Left ventricle myocardium superior (tissue), 1 donor: ENCODE data around the gene HMX2. TPM values are rescaled to one million over a fixed set of nuclear protein-coding genes. Genes with fewer than 3 reads are reported as not detected.

Experiments
- ATAC-seq: fragments of 200-7000 bp; cut with Tn5 transposase; one replicate; pipeline ENCODE4 v1.9.1; 2020; ENCODE audit warnings: mild to moderate bottlenecking, moderate library complexity
- DNase-seq: peaks from one replicate; pipeline ENCODE4 v3.0.0-alpha.2; 2020
- intact Hi-C: fragments of 100-400 bp; cut with micrococcal nuclease; formaldehyde crosslinking; loops from one replicate; pipeline ENCODE4 v1.11.0; 2022
- long read RNA-seq: library from polyadenylated mRNA; unstranded; transcript quantifications from one replicate; pipeline ENCODE4 v2.0.0, GENCODE V29; 2021
- total RNA-seq: library from RNA; stranded (reverse); fragmentation: NEBNext Ultra II Directional; extraction: Animal tissue kit (Norgen Biotek cat#: 25700); gene quantifications from one replicate; pipeline ENCODE4 v1.2.1, GENCODE V29; 2021
- donor health status: DM: no; HTN: yes; CAD: no; lungs with severe emphysema.

The HMX2 gene
- total RNA-seq: not detected
- long read RNA-seq: 0 reads

- no peak for ATAC-seq
- DNase-seq: no peak
- intact Hi-C loops: no loop called here
Measured at GRCh38 chr10:123147635-123148413, at the start of gene HMX2. TSS of gene HMX2 (plus strand) at chr10:123148136. CDS start at chr10:123148379, 243 bp downstream.

DNA sequence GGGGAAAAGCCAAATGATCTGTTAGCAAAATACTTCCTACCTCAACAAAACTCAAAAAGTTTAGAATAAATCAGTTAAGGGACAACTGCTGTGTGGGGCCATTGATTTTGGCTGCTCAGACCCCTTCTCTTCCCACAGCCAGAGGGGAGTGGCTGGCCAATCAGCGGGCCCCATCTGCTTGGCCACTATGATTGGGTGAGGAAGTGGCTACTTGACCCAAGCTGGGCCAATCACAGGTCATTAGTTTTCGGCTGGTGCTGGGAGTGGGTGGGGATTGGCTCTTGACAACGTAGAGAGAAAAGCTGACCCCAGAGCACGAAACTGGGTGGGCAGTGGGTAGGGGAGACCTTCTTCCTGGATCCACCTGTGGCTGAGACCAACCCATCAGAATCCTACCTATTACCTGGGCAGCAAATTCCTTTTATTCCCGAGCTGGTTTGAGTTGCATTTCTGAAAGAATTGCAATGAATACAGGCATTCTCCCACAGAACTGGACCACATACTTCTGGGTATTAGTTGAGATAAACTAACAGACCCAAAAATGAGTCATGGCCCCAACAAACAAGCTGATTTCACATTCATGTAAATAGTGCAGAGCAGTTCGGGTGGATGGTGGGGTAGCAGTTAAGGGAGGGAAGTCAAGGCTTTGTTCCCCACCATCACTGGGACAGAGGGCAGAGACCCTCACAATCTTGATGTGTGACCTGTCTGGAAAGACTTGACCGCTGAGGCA, 47.7 kb upstream of the HMX2 start:
- DNase-seq: no peak
- ATAC-seq: no peak
- intact Hi-C loops: no loop called here

DNA sequence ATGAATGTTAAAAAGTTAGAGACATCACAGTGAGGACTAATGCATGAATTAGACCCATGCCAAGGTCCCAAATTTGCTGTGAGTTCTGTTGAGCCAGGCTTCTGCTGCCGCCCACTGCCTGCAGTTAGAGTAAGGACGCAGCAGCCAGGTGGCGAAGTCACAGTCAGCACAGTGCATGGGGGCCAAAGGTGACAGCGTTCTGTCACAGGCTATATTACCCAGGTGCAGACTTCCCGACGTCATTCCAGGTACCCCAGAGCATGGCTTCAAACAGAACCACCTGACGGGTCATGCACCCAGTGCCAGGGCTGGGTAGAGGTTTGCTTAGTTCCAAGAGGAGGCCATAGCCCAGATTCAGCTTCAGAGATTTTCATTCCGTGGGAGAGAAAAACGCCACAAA, 46.1 kb upstream of the HMX2 start:
- no peak for ATAC-seq
- intact Hi-C loops: no loop called here

DNA sequence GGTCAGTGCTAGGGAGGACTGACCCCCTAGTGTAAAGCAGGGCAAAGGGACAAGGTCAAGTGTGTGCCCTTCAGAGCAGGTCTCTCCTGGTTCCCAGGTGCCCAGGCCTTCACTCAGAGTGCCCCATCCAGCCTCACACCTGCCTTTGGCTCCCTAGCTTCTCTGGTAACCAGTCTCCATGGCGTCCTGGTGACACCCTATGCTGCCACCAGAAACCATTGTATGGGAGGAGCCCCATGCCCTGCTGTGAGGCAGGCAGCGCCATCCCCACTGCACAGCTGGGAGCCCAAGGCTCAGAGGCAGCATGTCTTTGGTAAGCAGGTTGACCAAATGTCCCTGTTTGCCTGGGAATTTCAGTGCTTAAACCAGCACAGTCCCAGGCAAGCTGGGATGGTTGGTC, 45.3 kb upstream of the HMX2 start:
- intact Hi-C loops: no loop called here
- DNase-seq: no peak
- ATAC-seq: no peak

More for the DNA sequence above, 46.1 kb upstream of the HMX2 start:
- DNase-seq: no peak

- intact Hi-C loops: no loop called here
- ATAC-seq (no peak), DNase-seq (no peak)
Measured at GRCh38 chr10:123103944-123104343, 44.0 kb upstream of the HMX2 start.

- intact Hi-C loops: no loop called here
- ATAC-seq: no peak
- no peak for DNase-seq
Measured at GRCh38 chr10:123109466-123109865, 38.5 kb upstream of the HMX2 start.

DNA sequence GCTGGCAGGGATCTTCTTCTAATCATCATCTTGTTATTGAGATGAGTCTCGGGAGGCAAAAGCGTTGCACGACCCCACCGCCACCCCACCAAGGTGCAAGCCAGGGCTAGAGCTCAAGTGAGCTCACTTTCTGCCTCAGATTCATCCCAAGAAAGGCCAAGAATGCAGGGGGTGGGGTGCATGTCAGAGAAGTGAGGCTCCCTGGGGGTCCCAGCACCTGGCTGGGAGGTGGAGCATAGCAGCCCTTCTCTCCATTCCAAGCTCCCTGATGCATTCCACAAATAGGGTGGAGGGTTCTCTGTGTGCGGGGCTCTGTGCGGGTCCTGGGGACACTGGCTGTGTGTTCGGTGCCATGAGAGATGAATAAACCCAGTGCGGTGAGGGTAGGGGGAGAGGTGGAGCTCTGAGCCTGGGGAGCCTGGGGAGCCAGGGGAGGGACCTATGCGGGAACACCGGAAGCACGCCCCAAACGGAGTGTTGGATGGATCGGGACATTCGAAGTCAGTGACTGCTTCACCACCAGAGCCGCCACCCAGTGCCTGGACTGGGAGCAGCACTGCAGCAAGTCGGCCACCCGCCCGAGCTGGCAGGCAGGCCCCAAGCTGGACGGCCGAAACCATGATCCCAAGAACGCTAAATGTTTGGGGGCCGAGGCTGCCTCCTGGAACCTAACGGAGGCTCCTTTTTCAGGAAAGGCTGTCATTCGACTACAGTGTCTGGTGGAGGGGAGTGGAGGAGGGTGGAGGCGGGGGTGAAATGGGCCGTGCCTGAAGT, 30.1 kb upstream of the HMX2 start:
- DNase-seq (no peak), ATAC-seq (no peak)
- intact Hi-C loops: no loop called here

- ATAC-seq (no peak), DNase-seq (no peak)
- intact Hi-C loops: no loop called here
Measured at GRCh38 chr10:123119081-123119480, 28.9 kb upstream of the HMX2 start.

DNA sequence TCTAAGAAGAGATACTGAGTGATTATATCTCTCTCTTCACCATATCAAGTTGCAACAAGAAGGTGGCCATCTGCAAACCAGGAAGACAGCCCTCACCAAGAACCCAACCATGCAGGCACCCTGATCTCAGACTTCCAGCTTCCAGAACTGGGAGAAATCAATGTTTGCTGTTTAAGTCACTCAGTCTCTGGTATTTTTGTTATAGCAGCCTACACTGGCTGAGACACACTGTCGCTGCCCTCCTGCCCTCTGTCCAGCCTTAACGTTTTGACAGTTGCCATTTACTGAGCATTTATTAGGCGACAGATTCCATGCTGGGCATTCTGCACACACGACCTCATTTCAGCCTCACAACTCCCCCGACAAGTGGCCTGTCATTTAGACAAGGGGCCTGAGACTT, 21.7 kb upstream of the HMX2 start:
- intact Hi-C loops: no loop called here
- DNase-seq: no peak
- no peak for ATAC-seq

DNA sequence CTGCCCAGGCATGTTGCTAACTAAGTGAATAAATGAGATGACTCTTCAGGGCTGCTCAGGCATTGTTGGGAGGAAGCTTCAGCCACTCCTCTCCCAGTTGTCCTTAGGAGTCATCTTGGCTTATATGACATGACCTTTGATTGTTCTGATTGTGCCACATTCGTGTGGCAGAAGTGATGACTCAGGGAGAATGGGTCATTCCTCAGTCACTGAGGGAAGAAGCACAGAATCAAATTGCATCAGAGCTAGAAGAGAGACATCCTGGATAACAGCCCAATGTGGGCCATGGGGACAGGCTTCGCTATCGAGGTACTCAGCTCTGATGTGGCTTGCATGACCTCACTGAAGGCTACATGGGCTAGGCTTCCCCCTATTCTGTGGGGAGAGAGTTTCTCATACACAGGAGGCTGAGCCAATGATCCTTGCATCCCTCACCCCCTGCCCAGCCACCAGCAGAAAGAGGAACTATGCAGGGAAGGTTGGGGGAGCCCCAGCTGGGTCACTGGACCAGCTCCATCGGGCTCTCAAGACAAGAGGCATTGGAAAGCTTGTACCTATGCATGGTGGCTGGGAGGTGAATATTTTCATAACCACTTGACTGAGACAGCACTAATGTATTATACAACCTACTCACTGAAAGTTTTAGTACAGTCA, 18.2 kb upstream of the HMX2 start:
- DNase-seq: no peak
- ATAC-seq: no peak
- intact Hi-C loops: loop anchor here (5.0 kb wide), 1 partner anchor 428 kb away; no protein-coding TSS in a partner anchor

DNA sequence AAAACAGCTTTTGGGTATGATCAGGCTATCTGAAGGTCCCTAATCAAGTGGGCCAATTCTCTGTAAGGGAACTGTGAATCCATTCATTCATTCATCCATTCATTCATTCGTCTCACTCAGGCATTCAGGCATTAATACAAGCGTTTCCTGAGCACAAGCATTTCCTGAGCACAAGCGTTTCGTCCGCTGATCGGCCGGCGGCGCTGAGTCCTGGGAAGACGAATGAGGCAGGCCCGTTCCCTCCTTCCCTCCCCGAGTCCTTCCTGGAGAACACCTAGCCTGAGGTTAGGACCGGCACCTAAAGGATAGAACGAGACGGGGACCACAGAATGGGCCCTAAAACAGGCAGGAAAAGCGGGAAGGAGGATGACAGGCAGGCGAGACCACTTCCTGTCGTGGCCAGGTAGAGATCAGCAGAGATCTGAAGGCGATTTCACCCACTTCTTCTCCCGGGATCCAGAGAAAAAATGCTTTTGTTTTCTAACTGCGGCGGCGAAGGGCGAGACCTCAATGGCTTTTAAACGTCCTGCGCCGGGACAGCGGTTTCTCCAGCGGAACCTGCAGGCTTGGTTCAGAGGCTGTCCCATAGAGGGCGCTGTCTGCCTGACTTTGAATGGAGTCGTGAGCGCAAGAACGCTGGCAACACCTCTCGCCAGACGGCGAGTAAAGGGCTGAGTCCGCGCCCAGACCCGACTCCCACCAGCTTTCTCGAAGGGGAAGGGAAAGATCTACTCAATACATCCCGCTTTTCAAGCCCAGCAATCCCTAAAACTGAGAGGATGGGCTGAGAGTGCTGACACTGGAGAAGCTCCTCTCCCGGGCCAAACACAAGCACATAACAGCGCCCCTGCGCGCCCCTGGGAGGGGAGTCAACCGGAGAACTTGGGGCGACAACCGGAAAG, 15.1 kb upstream of the HMX2 start:
- intact Hi-C loops: loop anchor here (5.0 kb wide), 1 partner anchor 424 kb away; no protein-coding TSS in a partner anchor
- ATAC-seq: peak; percentile 90

DNA sequence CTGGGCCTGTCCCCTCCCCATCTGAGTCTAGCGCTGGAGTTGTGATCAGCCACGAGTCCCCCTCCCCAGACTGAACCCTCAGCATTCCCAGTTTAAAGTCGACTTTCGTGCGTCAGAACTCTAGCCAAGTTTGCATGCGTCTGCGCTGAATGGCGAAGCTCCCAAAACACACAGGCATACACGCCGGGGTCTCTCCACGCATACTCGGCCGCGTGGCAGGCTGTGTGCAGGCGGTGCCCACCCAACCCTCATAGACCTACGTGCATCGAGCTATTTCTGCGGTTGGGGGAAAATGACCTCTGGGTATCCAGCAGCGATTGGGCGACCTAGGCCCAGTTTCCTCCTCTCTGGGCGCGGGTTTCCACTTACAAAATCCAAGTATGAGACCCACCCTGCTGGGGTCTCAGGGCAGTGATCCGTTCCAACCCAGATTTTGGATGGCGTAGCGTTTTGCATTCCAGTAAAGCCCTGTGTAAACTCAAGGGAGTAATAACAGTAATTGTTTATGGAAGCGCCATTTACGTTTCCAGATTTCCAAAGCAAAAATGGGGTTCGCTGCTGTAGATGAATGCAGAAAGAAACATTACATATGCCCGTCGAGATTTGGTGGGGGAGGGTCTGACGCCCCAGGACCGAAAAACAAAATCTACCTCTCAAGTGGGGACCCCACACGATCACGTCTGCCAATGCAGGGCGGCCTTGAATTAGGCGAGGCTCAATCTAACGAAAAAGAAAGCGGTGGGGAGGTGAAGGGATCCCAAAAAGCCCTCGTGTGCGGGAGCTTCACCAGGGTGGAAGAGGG, 14.2 kb upstream of the HMX2 start:
- DNase-seq: no peak
- intact Hi-C loops: loop anchor here (5.0 kb wide), 1 partner anchor 424 kb away; no protein-coding TSS in a partner anchor
- no peak for ATAC-seq

More for the DNA sequence above, 15.1 kb upstream of the HMX2 start:
- peak; percentile 87 for DNase-seq

GRCh38 chr10:123134343-123134914, 13.5 kb upstream of the HMX2 start:
- DNase-seq (no peak), ATAC-seq (no peak)
- intact Hi-C loops: loop anchor here (5.0 kb wide), 1 partner anchor 423 kb away; no protein-coding TSS in a partner anchor

GRCh38 chr10:123134915-123135414, 13.0 kb upstream of the HMX2 start:
- intact Hi-C loops: loop anchor here (5.0 kb wide), 1 partner anchor 422 kb away; no protein-coding TSS in a partner anchor
- ATAC-seq (no peak), DNase-seq (no peak)

DNA sequence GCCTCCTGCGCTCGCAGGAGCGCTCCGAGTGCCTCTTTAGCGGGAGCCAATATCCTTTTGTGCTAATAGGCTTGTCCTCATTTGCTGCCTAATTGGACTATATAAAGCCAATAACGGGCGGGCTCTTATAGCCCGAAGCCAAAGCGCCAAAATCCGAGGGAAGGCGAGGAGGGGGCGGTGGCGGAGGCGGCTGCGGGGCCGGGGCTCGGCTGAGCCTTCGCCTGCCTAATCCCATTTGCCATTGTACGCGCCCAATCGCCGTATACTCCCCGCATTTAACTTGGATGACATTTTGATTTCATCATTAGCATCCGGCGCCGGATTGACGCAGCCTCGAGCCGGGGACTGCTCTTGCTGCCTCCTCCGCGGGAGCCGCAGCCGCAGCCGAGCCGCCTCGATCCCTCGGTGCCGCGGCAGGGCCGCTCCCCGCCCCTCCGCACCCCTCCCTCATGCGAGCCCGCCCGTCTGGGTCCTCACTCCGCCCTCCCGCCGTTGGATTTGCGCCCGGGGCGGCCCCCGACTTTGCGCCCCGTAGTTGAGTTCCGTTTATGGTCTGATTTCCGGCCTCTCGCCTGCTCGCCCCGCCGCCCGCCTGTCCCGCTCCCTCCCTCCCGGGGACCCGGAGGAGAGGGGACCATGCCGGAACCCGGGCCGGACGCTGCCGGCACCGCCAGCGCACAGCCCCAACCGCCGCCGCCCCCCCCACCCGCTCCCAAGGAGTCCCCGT, 12.4 kb upstream of the HMX2 start, which contains the start of gene HMX3:
HMX3 (plus strand) TSS at position 556 of the 727 bp plus-strand sequence; CDS start at position 637, 81 bp downstream.
- no peak for DNase-seq
- ATAC-seq: no peak
- intact Hi-C loops: no loop called here

DNA sequence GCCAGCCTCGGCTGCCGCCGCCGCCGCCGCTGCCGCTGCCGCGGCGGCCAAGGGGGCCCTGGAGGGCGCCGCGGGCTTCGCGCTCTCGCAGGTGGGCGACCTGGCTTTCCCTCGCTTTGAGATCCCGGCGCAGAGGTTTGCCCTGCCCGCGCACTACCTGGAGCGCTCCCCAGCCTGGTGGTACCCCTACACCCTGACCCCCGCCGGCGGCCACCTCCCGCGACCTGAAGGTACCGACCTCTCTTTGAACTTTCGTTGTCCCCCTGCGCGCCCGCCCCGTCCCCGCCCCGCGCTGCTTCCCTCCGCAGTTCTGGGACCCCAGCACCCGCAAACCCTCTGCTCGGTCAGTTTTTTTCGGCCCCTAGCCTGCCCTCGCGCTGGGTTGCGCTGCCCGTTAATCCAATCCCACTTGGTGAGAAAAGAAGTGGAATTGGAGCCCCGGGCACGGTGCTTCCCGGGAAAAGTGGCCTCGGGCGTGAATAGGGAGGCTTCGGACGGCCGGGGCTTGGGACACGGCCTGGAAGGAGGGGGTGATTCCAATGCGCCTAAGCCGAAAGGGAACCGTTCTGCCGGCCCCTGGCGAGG, 11.6 kb upstream of the HMX2 start:
- DNase-seq (no peak), ATAC-seq (no peak)
- intact Hi-C loops: no loop called here
